HG02943 (cell line): ENCODE results near the gene OR51G2.
"Not testable (repeated sequence)": the region's sequence is repeated elsewhere in the genome, so short reads cannot be mapped to it uniquely, and the experiment has no call there.

Experiments used
- ATAC-seq: cut with Tn5 transposase; IDR thresholded peaks from one replicate; pipeline ENCODE4 v1.9.1; 2021; ENCODE audit warnings: mild to moderate bottlenecking, low read depth, moderate library complexity; ENCODE audit not compliant: unreplicated experiment

Gene OR51G2, protein sequence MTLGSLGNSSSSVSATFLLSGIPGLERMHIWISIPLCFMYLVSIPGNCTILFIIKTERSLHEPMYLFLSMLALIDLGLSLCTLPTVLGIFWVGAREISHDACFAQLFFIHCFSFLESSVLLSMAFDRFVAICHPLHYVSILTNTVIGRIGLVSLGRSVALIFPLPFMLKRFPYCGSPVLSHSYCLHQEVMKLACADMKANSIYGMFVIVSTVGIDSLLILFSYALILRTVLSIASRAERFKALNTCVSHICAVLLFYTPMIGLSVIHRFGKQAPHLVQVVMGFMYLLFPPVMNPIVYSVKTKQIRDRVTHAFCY

GRCh38 chr11:4919250-4919649 is at the start of gene OR51G2:
Gene OR51G2, minus strand, starts transcription at chr11:4919350. Its CDS starts 3,687 bp downstream, at chr11:4915663.
- ATAC-seq, result no peak

DNA sequence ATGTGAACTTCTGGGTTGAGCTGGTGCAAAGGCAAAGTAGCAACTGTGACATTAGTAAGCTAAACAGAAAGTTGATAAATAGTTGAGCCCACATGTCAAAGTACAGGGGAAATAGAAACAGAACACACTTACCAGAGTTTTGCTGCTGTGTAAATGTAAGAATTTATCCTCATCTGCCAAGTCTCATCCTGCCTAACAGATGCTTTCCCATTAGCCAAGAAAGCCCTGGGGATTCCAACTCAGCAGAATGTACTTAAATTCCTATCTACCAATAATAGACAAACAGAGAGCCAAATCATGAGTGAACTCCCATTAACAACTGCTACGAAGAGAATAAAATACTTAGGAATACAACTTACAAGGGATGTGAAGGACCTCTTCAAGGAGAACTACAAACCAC is 43.7 kb upstream of the OR51G2 start:
- no peak for ATAC-seq

GRCh38 chr11:4960877-4961276 is 41.7 kb upstream of the OR51G2 start:
- no peak for ATAC-seq

DNA sequence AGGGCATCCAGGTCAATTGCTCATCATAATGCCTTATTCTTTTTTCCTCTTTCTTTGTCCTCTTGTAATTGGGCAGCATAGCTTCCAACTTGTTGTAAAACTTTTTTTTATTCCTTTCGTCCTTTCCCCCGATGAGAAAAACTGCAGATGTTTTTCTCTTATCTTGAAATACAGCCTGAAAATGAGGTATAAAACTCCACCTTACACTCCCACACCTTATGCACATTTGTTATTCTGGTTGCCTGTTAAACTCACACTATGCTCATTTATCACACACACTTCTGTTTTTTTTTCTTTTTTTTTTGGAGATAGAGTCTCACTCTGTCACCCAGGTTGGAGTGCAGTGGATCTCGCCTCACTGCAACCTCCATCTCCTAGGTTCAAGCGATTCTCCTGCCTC is 38.2 kb upstream of the OR51G2 start:
- no peak for ATAC-seq

DNA sequence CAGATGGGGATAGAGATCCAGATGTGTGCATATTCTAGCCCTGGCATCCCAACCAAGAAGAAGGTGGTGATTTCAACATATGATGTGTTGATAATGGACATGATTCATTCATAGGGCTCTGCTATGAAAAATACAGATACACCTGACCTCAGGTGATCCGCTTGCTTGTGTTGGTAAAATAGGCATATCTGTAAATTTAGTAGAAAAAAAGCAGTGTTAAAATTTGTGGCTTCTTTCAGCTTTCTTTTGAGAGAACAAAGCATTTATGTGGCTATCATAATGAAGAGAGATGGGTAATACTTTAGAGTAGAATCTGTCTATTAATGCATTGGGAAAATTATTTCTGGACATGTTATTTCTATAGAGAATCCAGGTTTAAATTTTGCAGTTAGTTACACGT is 36.5 kb upstream of the OR51G2 start, which contains the start of gene OR51A2:
Gene OR51A2, minus strand, starts transcription at position 101 of the 400 bp plus-strand sequence. Its CDS starts 0 bp downstream, at position 101.
- not testable (repeated sequence) for ATAC-seq

DNA sequence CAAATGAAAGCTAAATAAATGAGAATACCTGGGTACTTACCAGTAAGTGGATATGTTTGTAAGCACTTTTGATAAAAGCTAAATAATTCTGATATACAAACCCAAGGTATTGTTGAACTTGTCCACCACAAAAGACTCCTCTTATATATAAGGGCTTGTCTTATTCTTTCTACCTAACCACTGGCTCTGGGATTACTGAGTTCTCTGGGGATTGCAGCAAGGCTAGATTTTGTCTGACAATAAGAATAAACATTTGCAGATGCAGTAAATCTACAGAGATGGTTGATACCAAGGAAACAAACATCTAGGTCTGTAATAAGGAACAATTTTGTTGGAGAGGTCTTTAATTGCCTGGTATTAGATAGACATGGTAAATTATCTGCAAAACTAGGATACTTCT is 28.4 kb upstream of the OR51G2 start, which contains the start of gene OR51A4:
Gene OR51A4, minus strand, starts transcription at position 101 of the 400 bp plus-strand sequence. CDS start 505 bp downstream, outside the sequence.
- ATAC-seq, result no peak

DNA sequence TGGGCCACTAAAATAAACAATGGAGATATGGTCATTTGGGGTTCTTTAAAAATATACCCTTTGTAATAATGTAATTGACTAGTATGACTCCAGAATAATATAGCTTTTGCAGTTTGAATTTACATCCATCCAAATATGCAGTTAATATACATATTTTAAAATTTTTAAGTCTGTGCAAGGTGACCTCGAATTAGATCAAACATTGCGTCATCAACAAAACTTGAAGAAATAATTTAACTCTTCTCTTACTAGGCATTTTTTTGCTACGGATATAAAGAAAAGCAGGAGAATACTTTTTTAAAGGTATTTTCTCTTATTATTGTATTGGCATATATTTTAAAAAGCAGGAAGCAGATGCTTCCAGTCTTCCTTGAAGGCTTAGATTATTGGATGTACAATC is 17.6 kb upstream of the OR51G2 start:
- ATAC-seq, result no peak

DNA sequence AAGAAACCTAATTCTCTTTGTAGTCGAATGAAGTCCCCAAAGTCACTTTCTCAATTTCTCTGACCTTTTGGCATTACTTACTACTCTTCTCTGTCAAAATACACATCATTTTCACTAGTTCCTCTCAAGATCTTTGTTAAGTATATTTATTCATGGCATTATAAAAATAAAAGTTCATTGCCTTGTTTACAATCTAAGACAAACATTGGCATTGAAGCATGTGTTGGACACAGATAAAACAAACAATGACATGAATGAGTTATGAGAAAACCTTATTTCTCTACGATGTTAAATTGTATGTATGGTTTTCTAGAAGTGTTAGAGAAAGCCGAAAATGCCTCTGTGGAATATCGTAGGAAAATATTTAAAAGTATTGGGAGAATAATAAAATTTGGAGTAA is 13.6 kb upstream of the OR51G2 start:
- ATAC-seq, result no peak

DNA sequence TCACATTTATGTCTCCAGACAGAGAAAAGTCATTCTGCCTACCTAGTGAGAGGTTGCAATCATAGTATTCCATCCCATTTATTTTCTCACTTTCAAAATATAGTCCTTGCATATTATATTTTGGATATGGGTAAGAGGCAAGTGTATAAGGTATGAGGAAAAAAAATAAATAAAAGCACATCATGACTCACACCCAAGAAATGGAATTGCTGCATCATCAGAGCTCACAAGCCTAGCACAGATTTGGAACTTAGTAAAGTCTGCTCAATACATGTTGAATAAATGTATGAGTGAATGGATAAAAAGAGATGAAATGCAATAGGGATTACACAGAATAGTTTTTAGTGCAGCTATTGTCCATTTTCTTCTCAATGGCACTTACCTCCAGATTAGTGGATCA is 7.5 kb upstream of the OR51G2 start:
- no peak for ATAC-seq

- ATAC-seq, result no peak
These were observed 5.1 kb upstream of the OR51G2 start, which contains the start of gene OR51G1 for GRCh38 chr11:4924239-4924638. Gene OR51G1, minus strand, starts transcription at chr11:4924339. Its CDS starts 0 bp downstream, at chr11:4924339.

DNA sequence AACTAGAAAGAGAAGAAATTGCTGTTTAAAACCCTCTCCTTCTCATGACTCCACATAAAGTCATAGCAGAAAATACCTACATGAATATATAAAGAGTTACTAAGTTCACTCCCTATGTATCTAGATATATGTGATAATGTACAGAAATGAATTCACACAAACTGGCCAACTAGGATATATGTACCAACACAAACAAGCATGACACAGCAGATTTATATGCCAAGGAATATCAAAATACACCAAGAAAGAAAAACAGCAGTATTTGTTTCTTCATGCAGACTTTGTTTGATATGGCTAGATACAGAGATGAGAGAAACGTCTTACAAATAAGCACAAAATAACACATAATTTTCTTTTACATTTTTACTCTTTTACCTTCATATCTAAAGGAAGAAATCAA is 3.2 kb upstream of the OR51G2 start:
- ATAC-seq, result no peak

GRCh38 chr11:4921796-4922195 is 2.6 kb upstream of the OR51G2 start:
- no peak for ATAC-seq

DNA sequence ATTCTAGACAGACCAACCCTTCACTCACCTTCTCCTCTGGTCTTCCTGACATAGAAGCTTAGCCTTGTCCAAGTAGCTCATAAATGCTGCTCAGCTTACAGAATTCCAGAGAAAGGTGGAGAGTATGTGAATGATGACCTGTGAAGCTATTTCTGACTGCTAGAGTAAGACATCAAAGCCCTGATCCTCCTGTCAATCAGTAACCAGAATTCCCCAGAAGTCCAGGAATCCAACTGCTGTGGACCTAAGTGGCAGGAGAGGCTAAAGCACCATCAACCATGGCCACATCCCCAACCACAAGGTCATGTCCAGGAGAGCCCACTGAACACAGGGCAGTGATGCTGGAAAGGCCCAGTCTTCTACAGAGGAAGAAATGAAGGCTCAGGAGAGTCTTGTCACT is 2.6 kb downstream of the OR51G2 start:
- no peak for ATAC-seq

DNA sequence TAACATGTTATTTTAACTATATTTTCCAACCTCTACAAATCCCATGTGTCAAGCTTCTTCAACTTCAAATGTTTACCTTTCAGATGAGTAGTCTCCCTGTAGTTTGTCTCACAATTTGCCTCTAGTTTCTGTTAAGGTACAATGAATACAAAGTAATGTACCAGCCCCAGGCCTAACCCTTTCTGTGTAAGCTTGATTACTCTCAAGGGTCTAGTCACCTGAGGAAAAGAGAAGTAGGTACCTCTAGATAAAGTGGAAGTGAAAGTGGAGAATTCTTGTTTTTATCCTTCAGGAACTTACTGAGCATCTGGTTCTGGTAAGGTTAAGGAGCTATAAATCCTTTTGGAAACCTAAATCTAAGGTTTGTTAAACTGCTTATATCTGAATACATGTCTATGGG is 15.7 kb downstream of the OR51G2 start, which contains the start of gene OR51A7:
Gene OR51A7, plus strand, starts transcription at position 300 of the 400 bp plus-strand sequence. CDS start 3,587 bp downstream, outside the sequence.
- ATAC-seq, result no peak

DNA sequence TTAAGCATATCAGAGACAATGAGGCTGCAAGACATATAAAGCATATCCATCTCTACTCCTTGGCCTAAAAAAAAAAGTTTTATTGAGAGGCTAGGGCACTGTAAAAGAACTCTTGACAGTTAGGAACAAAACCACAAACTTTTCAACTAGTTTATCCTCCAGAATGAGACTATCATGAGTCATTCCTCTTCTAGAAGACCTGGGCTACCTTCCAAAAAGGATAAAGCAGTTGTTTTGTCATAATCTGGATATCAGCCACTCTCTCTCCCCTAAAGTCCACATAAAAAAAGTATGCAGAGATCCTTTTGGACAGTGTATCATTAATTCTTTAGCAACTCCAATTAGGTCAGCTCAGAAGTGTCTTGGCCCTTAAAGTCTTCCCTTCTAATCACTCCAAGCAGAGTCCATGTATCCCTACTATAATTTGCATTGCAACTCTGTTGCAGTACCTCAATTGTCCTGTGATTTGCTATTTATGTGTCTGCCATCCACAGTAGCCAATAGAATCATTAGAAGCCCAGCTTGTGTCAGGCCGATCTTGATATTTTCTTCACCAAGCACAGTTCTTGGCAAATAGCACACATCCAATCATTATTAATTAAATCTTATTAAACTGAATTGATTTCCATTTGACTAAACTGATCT is 27.0 kb downstream of the OR51G2 start:
- ATAC-seq, result no peak

DNA sequence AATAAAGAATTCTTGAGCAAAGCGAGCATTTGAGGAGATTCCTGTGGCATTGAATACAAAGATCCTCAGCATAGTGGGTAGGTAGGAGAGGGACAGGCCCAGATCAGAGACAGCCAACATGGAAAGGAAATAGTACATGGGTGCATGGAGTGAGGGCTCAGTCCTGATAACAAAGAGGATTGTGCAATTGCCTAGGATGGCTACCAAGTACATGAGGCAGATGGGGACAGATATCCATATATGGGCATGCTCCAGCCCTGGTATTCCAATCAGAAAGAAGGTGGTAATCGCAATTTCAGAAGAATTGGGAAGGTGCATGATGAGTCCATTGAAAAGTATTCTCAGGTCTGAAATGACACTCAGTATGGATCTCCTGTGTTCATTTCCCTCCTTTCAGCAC is 28.9 kb downstream of the OR51G2 start:
- ATAC-seq, result no peak

DNA sequence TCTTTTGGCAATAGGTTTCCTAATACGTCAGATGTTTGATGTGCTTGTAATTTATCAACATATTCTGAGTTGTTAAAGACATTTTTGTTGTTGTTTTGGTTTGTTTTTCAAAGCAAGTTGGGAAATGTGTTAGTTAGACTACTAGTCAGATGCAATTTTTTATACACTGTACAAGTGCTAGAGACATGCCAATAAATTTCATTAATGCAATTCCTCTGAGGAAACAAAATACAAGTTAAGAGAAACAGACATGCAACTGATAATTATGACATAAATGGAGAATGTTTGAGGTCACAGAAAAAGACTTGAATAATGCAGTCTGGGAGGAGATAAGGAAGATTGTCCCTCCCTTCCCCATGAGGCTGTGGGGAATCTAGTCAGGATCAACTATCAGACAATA is 31.6 kb downstream of the OR51G2 start:
- ATAC-seq, result no peak

GRCh38 chr11:4886186-4886585 is 33.0 kb downstream of the OR51G2 start:
- ATAC-seq, result no peak

GRCh38 chr11:4884361-4884760 is 34.8 kb downstream of the OR51G2 start:
- ATAC-seq, result no peak

- no peak for ATAC-seq
These were observed 36.6 kb downstream of the OR51G2 start for GRCh38 chr11:4882543-4882942.

GRCh38 chr11:4881860-4882500 is 37.2 kb downstream of the OR51G2 start, which contains the start of gene OR51T1:
Gene OR51T1, plus strand, starts transcription at chr11:4881900. Its CDS starts 0 bp downstream, at chr11:4881900.
- no peak for ATAC-seq
